DMS 273 treated with DMSO at 0.1 percent for 48 hours (cell line): Measurements from ENCODE around the gene HEXIM2.
"Not testable (repeated sequence)": the region's sequence is repeated elsewhere in the genome, so short reads cannot be mapped to it uniquely, and the experiment has no call there.

Experiments
- DNase-seq: peaks from one replicate; lab custom pipeline; 2025; lab: John Stamatoyannopoulos, UW

HEXIM2 gene

GRCh38 chr17:45161288-45162024 is at the start of gene HEXIM2:
Gene HEXIM2 (plus strand): TSS chr17:45161875. CDS start chr17:45162794, 919 bp downstream.
- DNase-seq = peak; percentile 99

GRCh38 chr17:45112559-45113423 is 48.9 kb upstream of the HEXIM2 start:
- DNase-seq = no peak

- DNase-seq = no peak
Observed at GRCh38 chr17:45113424-45113754, 48.3 kb upstream of the HEXIM2 start.

GRCh38 chr17:45114117-45114932 is 47.4 kb upstream of the HEXIM2 start:
- DNase-seq = no peak

- no peak for DNase-seq
Observed at GRCh38 chr17:45115015-45115625, 46.6 kb upstream of the HEXIM2 start.

- DNase-seq = no peak
Observed at GRCh38 chr17:45115871-45116270, 45.8 kb upstream of the HEXIM2 start.

GRCh38 chr17:45116434-45117016 is 45.1 kb upstream of the HEXIM2 start:
- no peak for DNase-seq

GRCh38 chr17:45117334-45117733 is 44.3 kb upstream of the HEXIM2 start:
- DNase-seq = no peak

- DNase-seq = no peak
Observed at GRCh38 chr17:45117848-45118646, 43.6 kb upstream of the HEXIM2 start.

GRCh38 chr17:45118691-45119090 is 43.0 kb upstream of the HEXIM2 start:
- DNase-seq = no peak

GRCh38 chr17:45119964-45120363 is 41.7 kb upstream of the HEXIM2 start:
- DNase-seq = no peak

- DNase-seq = no peak
Observed at GRCh38 chr17:45120558-45120957, 41.1 kb upstream of the HEXIM2 start.

GRCh38 chr17:45121055-45121454 is 40.6 kb upstream of the HEXIM2 start:
- DNase-seq = no peak

GRCh38 chr17:45123076-45123770 is 38.5 kb upstream of the HEXIM2 start:
- DNase-seq = no peak

GRCh38 chr17:45123930-45124796 is 37.5 kb upstream of the HEXIM2 start:
- DNase-seq = no peak

GRCh38 chr17:45124797-45125122 is 36.9 kb upstream of the HEXIM2 start:
- not testable (repeated sequence) for DNase-seq

- DNase-seq = no peak
Observed at GRCh38 chr17:45125509-45125908, 36.2 kb upstream of the HEXIM2 start.

- no peak for DNase-seq
Observed at GRCh38 chr17:45127207-45127547, 34.5 kb upstream of the HEXIM2 start.

GRCh38 chr17:45127548-45128300 is 34.0 kb upstream of the HEXIM2 start:
- DNase-seq = no peak
